Astrocyte of the cerebellum (primary cell): Measurements from ENCODE around the gene ATP11A.

Experiments used
- DNase-seq: peaks from one replicate; pipeline ENCODE4 v3.0.0-alpha.2; 2011; ENCODE audit warnings: low read depth
- H3K4me3 ChIP-seq: 2 replicates; pipeline ENCODE4 v1.5.1; 2011; ENCODE audit warnings: mild to moderate bottlenecking, low read depth, low read length, moderate library complexity
- in situ Hi-C: cut with HindIII; loops from 2 replicates; pipeline ENCODE4 v1.10.0; 2017; ENCODE audit warnings: low sequenced_read_pairs
- TF ChIP-seq, protein P1 (sequence below): IDR thresholded peaks from 2 replicates; pipeline ENCODE4 v1.5.1; 2012; ENCODE audit warnings: low read length, low read depth, moderate library complexity, mild to moderate bottlenecking; ENCODE audit errors: missing control alignments

Gene ATP11A

DNA sequence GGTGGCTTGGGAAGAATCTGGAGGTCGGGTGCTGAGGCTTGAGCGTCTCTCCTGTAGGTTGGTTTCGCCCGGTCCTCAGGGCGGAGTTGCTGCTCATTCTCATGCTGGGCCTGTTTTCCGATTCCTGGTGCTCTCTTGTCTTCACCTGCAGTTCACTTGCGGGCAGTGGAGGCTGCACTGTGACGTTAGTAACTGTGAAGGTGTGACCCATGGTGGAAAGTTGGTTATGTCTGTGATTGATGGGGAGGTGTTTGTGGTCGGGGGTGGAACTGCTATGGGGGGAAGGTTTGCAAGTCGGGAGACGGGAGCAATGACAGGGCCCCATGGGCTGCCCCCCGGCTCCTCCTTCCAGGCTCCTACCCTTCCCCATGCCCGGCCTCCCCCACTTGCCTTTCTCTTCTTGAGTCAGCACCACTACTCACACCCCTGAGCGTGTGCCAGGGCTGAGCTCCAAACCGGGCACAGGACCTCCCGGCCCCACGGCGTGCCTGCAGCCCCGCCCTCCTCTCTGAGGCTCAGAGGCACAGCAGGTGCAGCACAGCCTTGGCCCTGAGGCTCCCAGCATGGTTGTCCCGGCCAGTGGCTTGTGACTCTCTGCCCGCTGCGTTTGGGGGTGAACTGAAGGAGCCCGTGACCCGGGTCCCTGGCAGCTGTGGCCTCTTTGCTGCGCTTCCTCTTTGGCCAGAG lies 79.1 kb downstream of the ATP11A start:
- no peak overlapping the region for H3K4me3 ChIP-seq
- TF ChIP-seq, protein P1, sequence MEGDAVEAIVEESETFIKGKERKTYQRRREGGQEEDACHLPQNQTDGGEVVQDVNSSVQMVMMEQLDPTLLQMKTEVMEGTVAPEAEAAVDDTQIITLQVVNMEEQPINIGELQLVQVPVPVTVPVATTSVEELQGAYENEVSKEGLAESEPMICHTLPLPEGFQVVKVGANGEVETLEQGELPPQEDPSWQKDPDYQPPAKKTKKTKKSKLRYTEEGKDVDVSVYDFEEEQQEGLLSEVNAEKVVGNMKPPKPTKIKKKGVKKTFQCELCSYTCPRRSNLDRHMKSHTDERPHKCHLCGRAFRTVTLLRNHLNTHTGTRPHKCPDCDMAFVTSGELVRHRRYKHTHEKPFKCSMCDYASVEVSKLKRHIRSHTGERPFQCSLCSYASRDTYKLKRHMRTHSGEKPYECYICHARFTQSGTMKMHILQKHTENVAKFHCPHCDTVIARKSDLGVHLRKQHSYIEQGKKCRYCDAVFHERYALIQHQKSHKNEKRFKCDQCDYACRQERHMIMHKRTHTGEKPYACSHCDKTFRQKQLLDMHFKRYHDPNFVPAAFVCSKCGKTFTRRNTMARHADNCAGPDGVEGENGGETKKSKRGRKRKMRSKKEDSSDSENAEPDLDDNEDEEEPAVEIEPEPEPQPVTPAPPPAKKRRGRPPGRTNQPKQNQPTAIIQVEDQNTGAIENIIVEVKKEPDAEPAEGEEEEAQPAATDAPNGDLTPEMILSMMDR, result no peak
- in situ Hi-C loops, result no loop called here
- no peak for DNase-seq

DNA sequence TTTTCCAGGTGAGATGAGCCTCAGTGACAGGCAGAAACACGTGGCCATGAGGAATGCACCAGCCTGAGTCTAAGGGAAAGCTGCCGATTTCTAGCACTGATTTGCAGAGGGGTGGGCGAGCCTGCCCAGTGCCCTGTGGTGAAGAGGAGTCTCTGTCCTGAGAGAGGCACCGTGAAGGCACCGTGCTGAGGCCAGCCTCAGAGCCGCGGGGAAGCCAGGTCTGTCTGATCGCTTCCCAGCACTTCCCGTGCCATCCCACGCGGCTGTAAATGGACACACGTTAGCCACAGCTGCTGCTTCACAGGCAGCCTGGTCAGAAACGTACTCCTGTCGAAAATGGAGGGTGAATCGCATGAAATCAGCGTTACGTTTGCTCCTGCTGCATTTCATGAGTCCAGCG lies 79.8 kb downstream of the ATP11A start:
- in situ Hi-C loops, result no loop called here
- DNase-seq, result no peak
- TF ChIP-seq, protein P1, result no peak
- no peak overlapping the region for H3K4me3 ChIP-seq

DNA sequence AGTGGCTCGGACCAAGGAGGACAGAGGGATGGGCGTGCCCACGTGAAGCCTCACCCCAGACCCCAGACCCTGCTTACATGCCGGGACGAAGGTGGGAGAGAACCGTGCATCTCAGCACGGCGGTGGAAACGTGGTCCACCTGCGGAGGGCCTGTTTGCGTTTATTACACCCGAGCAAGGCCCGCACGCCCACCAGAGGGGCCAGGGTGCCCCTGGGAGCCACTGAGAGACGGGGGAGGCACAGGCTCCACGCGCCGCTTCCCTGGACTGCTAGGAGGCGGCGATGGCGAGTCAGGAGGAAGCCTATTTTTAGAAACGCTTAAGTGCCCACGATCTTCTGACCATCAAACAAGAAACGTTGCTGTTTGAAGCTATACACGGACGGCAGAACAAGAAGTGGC lies 80.7 kb downstream of the ATP11A start:
- H3K4me3 ChIP-seq, result no peak overlapping the region
- TF ChIP-seq, protein P1, result no peak
- no peak for DNase-seq
- in situ Hi-C loops, result no loop called here

DNA sequence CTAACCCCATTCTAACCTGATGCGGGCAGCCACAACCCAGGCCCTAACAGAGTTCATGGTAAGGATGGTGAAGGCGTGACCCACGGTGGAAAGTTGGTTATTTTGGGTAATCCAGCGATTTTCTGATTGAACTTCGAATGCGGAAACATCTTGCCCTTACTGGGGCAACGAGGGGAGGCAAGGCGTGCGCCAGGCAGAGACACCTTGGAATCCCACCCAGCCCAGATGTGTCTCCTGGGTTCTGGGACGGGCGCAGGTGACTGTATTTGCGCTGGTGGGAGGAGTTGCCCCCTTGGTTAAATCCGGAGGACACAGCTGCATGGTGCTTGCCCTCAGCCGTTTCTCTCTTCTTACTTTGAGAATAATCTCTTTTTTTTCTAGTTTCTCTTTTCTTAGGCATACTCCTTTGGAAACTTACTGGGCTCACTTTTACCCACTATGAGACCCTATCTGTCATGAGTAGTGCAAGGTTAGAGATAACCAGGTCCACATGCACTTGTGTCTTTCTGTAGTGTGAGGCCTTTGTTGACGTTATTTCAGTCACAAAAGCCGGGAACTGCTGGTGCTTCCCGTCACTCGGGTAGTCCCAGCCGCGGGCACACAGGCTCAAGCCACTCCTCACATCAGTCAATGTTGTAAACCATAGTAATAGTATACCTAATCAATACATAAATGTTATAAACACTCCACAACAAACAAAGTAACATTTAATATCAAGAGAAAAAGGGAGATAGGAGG lies 81.5 kb downstream of the ATP11A start:
- TF ChIP-seq, protein P1, result no peak
- in situ Hi-C loops, result no loop called here
- H3K4me3 ChIP-seq, result no peak overlapping the region
- DNase-seq, result no peak

DNA sequence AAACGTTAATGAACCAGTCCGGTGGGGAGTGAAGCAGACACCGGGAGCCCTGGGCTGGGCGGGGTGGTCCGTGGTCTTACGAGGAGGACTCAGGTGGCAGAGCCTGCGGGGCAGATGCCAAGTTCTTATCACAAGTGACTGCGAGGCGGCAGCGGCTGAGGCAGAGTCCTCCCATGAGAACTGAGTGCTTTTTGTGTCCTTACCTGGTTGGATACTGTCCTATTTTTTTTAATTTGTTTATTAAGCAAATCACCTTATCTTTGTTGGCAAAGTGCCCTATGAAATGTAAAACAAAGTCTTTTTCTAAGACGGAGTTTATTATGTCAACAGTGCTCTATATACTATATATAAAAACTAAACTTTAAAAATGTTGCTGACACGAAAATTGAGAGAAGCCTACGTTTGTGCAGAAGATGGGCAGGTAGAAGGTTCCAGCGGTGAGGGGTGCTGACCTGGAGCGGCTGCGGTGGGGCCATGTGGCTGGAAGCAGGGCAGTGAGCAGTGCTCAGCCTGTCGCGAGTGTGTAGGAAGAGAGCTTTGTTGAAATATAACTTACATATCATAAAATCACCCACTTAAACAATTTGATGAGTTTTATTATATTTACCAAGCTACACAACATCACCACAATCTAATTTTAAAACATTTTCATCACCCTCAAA lies 82.2 kb downstream of the ATP11A start:
- DNase-seq, result no peak
- H3K4me3 ChIP-seq, result no peak overlapping the region
- TF ChIP-seq, protein P1, result no peak
- in situ Hi-C loops, result no loop called here

DNA sequence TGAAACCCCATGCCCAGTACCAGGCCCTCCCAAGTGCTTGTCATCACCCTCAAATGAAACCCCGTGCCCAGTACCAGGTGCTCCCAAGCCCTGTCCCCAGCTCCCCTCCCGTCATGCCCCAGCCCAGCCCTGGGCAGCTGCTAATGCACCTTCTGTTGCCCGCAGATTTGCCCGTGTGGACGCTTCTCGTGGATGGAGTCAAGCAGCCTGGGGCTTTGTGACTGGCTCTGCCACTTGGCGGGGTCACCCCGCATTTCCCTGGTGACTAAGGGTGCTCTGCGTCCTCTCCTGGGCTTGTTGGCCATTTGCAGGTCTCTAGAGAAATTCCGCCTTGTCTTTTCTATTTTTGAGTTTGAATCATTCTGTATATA lies 82.7 kb downstream of the ATP11A start:
- in situ Hi-C loops, result no loop called here
- H3K4me3 ChIP-seq, result no peak overlapping the region
- TF ChIP-seq, protein P1, result no peak
- no peak for DNase-seq
